HCT116 (cell line): Measurements from ENCODE around the gene TAGLN2. TPM values are rescaled to one million over a fixed set of nuclear protein-coding genes. Genes with fewer than 3 reads are reported as not detected.

Experiments
- ATAC-seq: fragments of 200-7000 bp; cut with Tn5 transposase; 2 replicates; pipeline ENCODE4 v1.9.1; 2020; ENCODE audit warnings: mild to moderate bottlenecking, moderate library complexity
- BruUV-seq: library from RNA; stranded (reverse); fragments of 400-500 nt; replicated peaks from 2 replicates; lab custom pipeline; 2021; lab: Mats Ljungman, UMichigan
- CTCF ChIA-PET: fragments of 300-600 bp; sonication (Branson Sonifier 250); formaldehyde crosslinking; loops from one replicate; lab custom pipeline; 2021; ENCODE audit warnings: antibody characterized with exemption; lab: Charles Lee
- POLR2A ChIA-PET: fragments of 300-600, 350-600 bp; sonication (Branson Sonifier 250); formaldehyde crosslinking; loops from one replicate; lab custom pipeline; 2021; ENCODE audit warnings: antibody characterized with exemption; lab: Charles Lee
- RAD21 ChIA-PET, 2 experiments: fragments of 300-600 bp; sonication (Branson Sonifier 250); formaldehyde crosslinking; loops; one replicate each; lab custom pipeline; 2023; ENCODE audit warnings: low total read pairs in 2 of 2; ENCODE audit not compliant: uncharacterized antibody in 2 of 2, unreplicated experiment in 2 of 2, low non-redundant PET in 1 of 2; lab: Charles Lee
- DNase-seq: peaks from one replicate; pipeline ENCODE4 v3.0.0-alpha.2; 2010; ENCODE audit warnings: low read depth, low spot score
- H2AFZ ChIP-seq: fragments of 200-600 bp; shearing (Covaris generic), sonication (generic); 2 replicates; pipeline ENCODE4 v1.6.1; 2017; ENCODE audit warnings: low read depth, mixed run types, mixed read lengths, antibody characterized with exemption, low read length; ENCODE audit not compliant: poor library complexity, severe bottlenecking
- H3K27ac ChIP-seq: 2 replicates; pipeline ENCODE4 v1.5.1; 2012; ENCODE audit warnings: low read depth, low read length
- H3K27me3 ChIP-seq: fragments of 200-600 bp; sonication (generic); 2 replicates; pipeline ENCODE4 v1.6.1; 2016; ENCODE audit warnings: mixed run types, low read length, mixed read lengths; ENCODE audit not compliant: insufficient read depth
- H3K36me3 ChIP-seq, 2 experiments: fragments of 200-500 bp in 1 of 2; fragments of 200-600 bp in 1 of 2; sonication (Bioruptor generic) in 1 of 2; sonication (generic) in 1 of 2; 2 replicates each; pipeline versions ENCODE4 v1.5.1 to v1.6.1; 2014 to 2016; ENCODE audit warnings: low read length in 2 of 2, inconsistent platforms in 1 of 2, mixed read lengths in 1 of 2, mixed run types in 1 of 2; ENCODE audit not compliant: insufficient read depth in 2 of 2, control insufficient read depth in 1 of 2
- H3K4me1 ChIP-seq, 2 experiments: fragments of 200-600 bp in 1 of 2; sonication (generic) in 1 of 2; 2 replicates each; pipeline versions ENCODE4 v1.5.1 to v1.6.1; 2012 to 2017; ENCODE audit warnings: low read length in 2 of 2, inconsistent platforms in 1 of 2, mild to moderate bottlenecking in 1 of 2, mixed read lengths in 1 of 2, mixed run types in 1 of 2, moderate library complexity in 1 of 2; ENCODE audit not compliant: insufficient read depth in 2 of 2, control insufficient read depth in 1 of 2
- H3K4me2 ChIP-seq: fragments of 200-600 bp; sonication (generic); 2 replicates; pipeline ENCODE4 v1.6.1; 2017; ENCODE audit warnings: mixed run types, low read length, mixed read lengths
- H3K4me3 ChIP-seq, 2 experiments: fragments of 200-600 bp in 1 of 2; sonication (generic) in 1 of 2; replicated peaks in 1 of 2; 2 replicates each; pipeline ENCODE4 v1.5.1; 2011 to 2016; ENCODE audit warnings: low read length in 2 of 2, control low read depth in 1 of 2, low read depth in 1 of 2, mild to moderate bottlenecking in 1 of 2, mixed read lengths in 1 of 2, mixed run types in 1 of 2
- H3K79me2 ChIP-seq: fragments of 200-600 bp; sonication (generic); 2 replicates; pipeline ENCODE4 v1.6.1; 2017; ENCODE audit warnings: mild to moderate bottlenecking, mixed run types, low read length, moderate library complexity, mixed read lengths; ENCODE audit not compliant: insufficient read depth
- H3K9ac ChIP-seq: fragments of 200-600 bp; sonication (generic); 2 replicates; pipeline ENCODE4 v1.6.1; 2016; ENCODE audit warnings: low read length, mixed read lengths
- H3K9me2 ChIP-seq: fragments of 200-600 bp; sonication (generic), shearing (Covaris generic); 2 replicates; pipeline ENCODE4 v1.6.1; 2017; ENCODE audit warnings: mixed run types, mild to moderate bottlenecking, moderate library complexity; ENCODE audit not compliant: insufficient read depth
- H3K9me3 ChIP-seq, 2 experiments: fragments of 200-500 bp in 1 of 2; fragments of 200-600 bp in 1 of 2; sonication (Bioruptor generic) in 1 of 2; sonication (generic) in 1 of 2; 2 replicates each; pipeline ENCODE4 v1.6.1; 2014 to 2017; ENCODE audit warnings: low read length in 2 of 2, mixed read lengths in 2 of 2, inconsistent platforms in 1 of 2, low read depth in 1 of 2, mild to moderate bottlenecking in 1 of 2, mixed run types in 1 of 2, moderate library complexity in 1 of 2; ENCODE audit not compliant: control insufficient read depth in 1 of 2, insufficient read depth in 1 of 2
- H4K20me1 ChIP-seq: fragments of 200-600 bp; sonication (generic), shearing (Covaris generic); 2 replicates; pipeline ENCODE4 v1.6.1; 2017; ENCODE audit warnings: mixed run types, mild to moderate bottlenecking, moderate library complexity; ENCODE audit not compliant: insufficient read depth
- ATF3 ChIP-seq: IDR thresholded peaks from 2 replicates; pipeline ENCODE4 v1.6.1; 2012
- CEBPB ChIP-seq: IDR thresholded peaks from 2 replicates; pipeline ENCODE4 v1.6.1; 2012; ENCODE audit warnings: low read depth
- EGR1 ChIP-seq: IDR thresholded peaks from 2 replicates; pipeline ENCODE4 v1.6.1; 2012; ENCODE audit warnings: low read depth
- FOSL1 ChIP-seq: IDR thresholded peaks from 2 replicates; pipeline ENCODE4 v1.6.1; 2012; ENCODE audit warnings: low read depth
- POLR2AphosphoS5 ChIP-seq: IDR thresholded peaks from 2 replicates; pipeline ENCODE4 v1.6.1; 2011; ENCODE audit warnings: mild to moderate bottlenecking, low read depth, low read length, moderate library complexity
- YY1 ChIP-seq: IDR thresholded peaks from 2 replicates; pipeline ENCODE4 v1.6.1; 2011; ENCODE audit warnings: low read length, low read depth, moderate library complexity, mild to moderate bottlenecking; ENCODE audit not compliant: insufficient replicate concordance; ENCODE audit errors: extremely low read depth
- intact Hi-C: fragments of 100-400 bp; cut with micrococcal nuclease; formaldehyde crosslinking; loops from 2 replicates; pipeline ENCODE4 v1.10.0; 2022
- total RNA-seq: library from RNA; stranded (reverse); gene quantifications from one replicate; pipeline ENCODE4 v1.2.1, GENCODE V29; 2021; ENCODE audit not compliant: unreplicated experiment
- TF ChIP-seq, protein P1 (sequence below): IDR thresholded peaks from 2 replicates; pipeline ENCODE4 v1.6.1; 2011; ENCODE audit warnings: mild to moderate bottlenecking, low read length, moderate library complexity; ENCODE audit not compliant: insufficient replicate concordance; ENCODE audit errors: extremely low read depth
- TF ChIP-seq, protein P2 (sequence below): IDR thresholded peaks from 2 replicates; pipeline ENCODE4 v1.6.1; 2012

The TAGLN2 gene
- total RNA-seq, 1 experiment from 2014 or later: 127 TPM

DNA sequence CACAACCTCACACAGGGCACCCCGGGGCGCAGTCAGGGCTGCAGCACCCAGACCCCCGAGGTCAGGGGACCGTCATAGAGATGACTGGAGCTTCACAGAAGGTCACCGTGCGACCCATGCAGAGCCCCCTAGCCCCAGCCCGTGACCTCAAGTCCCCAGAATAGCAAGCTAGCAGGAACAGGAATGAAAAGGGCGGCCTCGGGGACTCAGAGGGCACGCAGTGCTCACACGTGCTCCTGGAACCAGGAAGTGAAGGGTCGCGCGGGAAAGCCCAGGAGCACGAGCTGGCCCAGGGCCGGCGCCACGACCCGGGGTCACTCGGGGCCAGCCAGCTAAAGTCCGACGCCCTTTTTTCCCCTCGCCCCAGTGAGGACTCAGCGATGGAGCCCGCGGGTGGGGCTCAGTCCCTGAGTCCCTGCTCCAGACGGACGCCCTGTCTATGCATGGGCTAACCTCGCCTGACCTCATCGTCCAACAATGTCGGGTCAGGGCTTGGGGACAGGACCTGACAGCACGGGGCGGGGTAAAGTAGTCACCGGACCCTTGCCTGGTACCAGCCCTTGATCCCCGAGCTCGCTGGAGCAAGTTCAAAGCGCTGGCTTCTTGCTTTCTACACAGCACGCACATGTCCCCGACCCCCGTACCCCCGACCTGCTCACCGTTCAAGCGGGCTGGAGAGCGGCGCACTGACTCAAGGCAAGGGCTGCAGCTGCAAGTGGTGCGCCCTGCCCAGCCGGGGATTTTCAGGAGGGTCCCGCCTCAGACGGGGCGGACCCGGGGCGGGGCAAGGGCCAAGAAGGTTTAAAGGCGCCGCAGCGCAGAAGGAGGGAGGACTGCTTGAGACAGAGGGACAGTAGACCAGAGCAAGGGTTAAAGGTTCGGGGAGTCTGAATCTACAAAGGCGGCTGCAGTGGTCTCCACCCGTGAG, at the start of gene TAGLN2 (continued):
- TF ChIP-seq, protein P1, sequence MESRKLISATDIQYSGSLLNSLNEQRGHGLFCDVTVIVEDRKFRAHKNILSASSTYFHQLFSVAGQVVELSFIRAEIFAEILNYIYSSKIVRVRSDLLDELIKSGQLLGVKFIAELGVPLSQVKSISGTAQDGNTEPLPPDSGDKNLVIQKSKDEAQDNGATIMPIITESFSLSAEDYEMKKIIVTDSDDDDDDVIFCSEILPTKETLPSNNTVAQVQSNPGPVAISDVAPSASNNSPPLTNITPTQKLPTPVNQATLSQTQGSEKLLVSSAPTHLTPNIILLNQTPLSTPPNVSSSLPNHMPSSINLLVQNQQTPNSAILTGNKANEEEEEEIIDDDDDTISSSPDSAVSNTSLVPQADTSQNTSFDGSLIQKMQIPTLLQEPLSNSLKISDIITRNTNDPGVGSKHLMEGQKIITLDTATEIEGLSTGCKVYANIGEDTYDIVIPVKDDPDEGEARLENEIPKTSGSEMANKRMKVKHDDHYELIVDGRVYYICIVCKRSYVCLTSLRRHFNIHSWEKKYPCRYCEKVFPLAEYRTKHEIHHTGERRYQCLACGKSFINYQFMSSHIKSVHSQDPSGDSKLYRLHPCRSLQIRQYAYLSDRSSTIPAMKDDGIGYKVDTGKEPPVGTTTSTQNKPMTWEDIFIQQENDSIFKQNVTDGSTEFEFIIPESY: no peak
- TF ChIP-seq FOSL1: no peak
- no peak for TF ChIP-seq ATF3
- no peak for TF ChIP-seq EGR1
- TF ChIP-seq, protein P2, sequence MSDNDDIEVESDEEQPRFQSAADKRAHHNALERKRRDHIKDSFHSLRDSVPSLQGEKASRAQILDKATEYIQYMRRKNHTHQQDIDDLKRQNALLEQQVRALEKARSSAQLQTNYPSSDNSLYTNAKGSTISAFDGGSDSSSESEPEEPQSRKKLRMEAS: peak; percentile 84
- TF ChIP-seq YY1: peak; percentile 40

DNA sequence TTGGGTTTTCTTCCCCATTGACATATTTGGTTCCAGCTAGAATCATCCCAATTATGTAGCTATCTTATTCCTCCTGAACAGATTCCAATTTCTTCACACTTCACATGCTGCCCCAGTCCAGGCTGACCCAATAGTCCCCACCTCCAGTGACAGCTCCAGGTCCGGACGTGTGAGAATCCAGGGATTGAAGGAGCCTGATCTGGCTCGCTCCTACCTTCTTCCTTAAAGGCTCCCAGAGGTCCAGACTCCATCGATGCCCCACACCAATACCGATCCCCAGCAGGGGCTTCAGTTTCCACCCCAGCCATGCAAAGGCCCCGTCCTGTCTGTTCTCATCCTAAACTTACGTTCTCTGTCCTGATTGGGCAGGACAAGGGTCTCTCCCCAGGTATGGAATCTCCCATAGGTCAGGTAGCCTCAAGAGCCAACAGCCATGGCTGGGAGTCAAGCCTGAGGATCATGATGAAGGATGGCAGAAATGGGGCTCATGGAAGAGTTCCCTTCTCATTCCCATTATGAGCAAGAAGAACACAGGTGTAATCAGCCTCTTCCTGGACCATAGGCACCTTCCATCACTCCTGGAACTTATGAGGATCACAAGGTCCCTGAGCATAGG, 49.2 kb upstream of the TAGLN2 start:
- no peak overlapping the region for H3K9ac ChIP-seq
- H2AFZ ChIP-seq: no peak overlapping the region
- H3K79me2 ChIP-seq: no peaks in the 10 kb centered on the region
- no peak overlapping the region for H3K4me2 ChIP-seq
- no peak overlapping the region for H3K27ac ChIP-seq
- no peak overlapping the region for H3K4me3 ChIP-seq
- intact Hi-C loops: no loop called here
- peaks cover 39% of the 10 kb centered on the region for H3K27me3 ChIP-seq
- H3K36me3 ChIP-seq: no peaks in the 10 kb centered on the region
- H3K9me2 ChIP-seq: no peaks in the 10 kb centered on the region
- BruUV-seq: no TSS peak
- H4K20me1 ChIP-seq: no peaks in the 10 kb centered on the region
- TF ChIP-seq CEBPB (no peak), POLR2AphosphoS5 (no peak), ATF3 (no peak)
- TF ChIP-seq, all 23 proteins: peak for 0
- ChIA-PET RAD21 (no interaction called here), POLR2A (no interaction called here), CTCF (no interaction called here)
- Histone ChIP-seq H3K4me1 (peaks cover 0 to 7% of the 10 kb centered on the region in 2 experiments; a peak in 1 of 4 replicates), H3K9me3 (no peaks in the 10 kb centered on the region)
- DNase-seq (no peak), ATAC-seq (no peak)
